Measurements from ENCODE around the gene MFAP3.
"Not testable (repeated sequence)": the region's sequence is repeated elsewhere in the genome, so short reads cannot be mapped to it uniquely, and the experiment has no call there.

MFAP3 gene

DNA sequence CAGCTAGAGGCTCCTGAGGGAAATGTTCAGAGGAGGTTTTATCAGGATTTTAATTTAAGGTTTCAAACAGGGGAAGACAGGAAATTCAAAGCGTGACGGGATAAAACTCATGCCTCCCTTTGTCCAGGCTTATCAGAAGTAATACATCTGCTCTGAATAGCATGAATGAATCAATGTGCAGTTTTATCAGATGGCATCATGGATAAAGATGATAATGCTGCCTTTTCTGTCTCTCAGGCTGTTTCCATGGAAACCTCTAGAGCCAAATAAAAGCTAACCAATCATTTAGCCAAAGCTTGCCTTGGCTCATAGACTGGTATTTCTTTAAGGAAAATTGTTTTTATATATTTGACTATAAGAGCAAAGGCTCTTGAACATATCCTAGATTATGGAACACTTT lies 16.4 kb downstream of the MFAP3 start:
- DNase-seq, result no peak

DNA sequence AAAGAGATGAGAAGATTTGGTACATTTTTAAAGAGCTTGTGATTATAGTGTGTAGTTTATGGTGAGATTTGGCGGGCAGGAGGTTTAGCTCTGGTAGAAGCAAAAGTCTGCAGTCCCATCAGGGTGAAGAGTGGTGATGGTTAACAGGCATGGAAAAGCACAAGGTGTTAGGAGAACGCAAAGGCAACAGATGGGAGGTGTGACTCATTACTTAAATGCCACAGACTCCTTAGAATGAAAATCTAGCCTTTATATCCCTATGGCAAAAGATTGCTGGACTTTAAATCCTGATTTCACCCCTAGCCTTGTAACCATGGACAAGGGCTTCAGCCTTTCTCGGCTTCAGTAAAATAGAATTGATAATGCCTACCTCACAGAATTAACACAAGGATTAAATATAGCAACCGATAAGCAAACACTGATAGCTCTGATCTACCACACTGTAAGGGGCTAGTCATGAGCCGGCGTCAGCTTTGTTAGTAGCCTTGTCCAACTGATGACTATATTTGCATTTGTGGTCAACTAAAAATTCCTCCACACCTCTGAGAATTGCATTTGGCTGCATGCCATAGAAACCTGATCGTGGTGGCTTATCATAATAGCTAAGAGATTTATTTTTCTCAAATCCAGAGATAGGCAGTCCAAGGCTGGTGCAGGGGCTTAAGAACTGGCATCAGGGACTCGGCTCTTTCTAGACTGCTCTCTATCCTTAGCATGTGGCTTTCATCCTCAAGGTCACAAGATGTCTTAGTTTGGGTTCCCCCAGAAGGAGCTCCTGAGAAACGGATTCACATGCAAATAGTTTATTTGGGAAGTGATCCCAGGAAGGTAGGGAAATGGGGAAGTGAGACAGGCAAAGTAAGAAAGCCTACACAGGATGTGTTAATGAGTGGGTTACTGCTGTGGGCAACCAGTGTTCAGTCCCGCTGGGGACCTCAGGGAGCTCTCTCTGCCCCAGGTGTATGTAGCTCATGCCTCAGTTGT lies 19.6 kb downstream of the MFAP3 start:
- no peak for DNase-seq

DNA sequence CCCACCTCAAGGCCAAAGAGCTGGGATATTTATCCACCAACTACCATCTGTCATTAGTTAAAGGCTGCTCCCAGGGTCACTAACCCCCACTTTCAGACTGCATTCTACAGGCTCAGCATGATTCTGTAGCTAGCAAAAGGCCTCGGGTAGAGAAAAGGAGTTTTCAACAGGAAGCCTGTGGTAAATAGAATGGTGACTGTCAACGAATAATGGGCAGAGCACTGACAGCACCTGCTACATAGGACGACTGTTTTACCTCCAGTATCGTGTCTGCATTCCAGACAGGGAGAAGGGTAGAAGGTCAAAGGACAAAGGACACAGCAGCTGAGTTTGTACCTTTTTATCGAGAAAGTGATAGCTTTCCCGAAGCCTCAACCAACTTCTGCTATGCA lies 20.3 kb downstream of the MFAP3 start:
- no peak for DNase-seq

DNA sequence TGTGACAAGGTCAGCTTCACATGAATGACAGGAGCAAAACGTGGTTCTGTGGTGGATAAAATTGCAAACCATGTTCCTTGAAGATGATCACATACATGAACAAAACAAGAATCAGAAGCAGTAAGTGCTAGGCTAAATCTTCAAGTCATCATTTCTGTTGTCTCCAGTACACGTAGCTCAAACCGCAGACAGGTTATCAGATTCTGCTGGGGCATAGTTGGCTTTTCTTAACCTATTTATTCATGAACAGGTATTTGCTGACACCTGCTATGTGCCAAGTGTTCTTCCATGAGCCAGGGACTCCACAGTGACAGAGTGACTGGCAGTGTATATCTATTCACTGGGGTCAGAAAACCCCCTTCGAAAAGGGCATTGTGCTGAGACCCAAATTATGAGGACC lies 20.8 kb downstream of the MFAP3 start:
- DNase-seq, result no peak

DNA sequence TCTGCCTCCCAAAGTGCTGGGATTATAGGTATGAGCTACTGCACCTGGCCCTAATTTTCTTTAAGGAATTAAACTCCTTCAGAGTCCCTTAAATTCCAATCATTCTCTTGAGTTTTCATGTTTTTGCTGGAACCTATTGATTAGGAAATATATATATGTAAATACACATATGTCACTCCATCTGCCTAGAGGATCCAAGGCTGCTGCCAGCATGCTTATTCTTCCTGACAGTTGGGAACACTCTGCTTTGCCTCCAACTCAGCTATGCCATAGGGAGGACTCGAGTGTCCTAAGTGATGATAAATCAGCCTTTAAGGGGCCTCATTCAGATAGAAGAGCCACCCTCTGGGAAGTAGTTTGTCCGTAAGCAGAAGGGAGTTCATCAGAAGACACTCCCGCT lies 21.8 kb downstream of the MFAP3 start:
- DNase-seq, result no peak

DNA sequence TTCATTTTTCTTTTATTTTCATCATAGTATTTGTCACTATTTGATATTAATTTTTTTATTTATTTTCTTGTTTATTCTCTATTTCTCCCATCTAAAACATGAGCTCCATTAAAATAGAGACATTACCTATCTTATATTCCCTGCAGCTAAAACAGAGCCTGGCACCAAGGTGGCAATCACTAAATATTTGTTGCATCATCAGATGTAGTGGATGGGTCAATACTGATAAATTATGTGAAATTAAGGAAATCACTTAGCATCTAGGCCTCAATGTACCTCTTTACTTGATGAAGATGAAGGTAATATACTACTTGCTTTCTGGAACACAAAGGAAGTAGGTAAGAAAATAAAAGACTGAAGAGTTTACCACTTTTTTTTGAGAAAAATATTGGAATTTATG lies 24.6 kb downstream of the MFAP3 start:
- DNase-seq, result no peak

DNA sequence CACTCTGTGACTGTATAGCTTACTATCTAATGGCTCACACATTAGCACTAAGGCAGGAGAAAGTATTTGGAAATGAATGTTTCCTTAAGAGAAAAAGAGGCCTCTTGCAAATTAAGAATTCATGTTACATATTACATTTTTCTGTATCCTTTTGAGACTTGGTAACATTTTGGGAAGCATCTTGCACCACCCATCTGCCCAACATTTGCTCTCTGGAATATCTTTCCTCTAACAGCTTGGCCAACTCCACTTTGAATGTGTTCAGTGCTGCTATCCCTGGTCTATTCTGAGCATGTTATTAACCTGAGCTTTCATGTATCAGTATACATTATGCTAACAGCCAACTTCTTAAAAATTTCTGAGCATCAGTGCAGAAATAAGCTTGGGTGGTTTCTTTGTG lies 27.2 kb downstream of the MFAP3 start:
- DNase-seq, result no peak

DNA sequence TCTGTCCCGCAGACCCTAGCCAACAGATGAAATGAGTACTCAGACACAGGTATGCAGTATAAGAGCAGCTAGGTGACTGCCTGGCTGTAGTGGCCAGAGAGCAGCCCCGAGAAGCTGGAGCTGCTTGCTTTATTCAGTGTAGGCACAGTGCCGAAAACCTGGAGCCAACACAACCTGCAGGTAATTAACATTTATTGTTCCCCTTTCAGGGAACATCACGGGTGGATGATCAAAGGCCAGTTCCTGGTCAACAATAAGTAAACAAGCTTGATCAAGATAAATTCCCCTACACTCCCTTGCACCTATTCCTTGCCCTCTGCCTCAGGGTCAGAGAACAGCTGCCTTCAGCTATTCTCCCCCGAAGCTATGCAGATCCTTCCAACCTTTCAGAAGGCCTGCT lies 31.1 kb downstream of the MFAP3 start:
- DNase-seq, result not testable (repeated sequence)

DNA sequence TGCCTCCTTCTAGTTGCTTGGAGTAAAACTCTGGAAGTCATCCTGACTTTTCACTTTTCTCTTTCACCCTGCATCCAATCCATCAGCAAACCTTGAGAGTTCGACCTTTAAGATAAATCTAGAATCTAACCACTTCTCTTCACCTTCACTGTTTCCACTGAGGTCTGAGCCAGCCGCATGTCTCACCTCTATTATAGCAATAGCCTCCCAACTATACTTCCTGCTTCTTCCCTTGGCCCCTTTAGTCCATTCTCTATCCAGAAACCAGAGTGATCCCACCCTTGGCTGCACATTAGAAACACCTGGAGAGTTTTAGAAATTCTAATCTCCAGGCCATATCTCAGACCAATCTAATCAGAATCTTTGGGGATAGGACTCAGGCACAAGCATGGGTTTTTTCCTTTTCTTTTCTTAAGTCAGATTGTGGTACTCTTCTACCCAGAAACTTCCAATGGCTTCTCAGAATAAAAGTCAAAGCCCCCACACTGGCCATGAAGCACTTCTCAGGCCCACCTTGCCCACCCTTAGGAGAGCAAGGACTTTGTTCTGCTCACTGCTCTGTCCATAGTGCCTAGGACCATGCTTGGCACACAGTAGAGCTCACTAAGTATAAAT lies 33.1 kb downstream of the MFAP3 start:
- DNase-seq, result no peak

DNA sequence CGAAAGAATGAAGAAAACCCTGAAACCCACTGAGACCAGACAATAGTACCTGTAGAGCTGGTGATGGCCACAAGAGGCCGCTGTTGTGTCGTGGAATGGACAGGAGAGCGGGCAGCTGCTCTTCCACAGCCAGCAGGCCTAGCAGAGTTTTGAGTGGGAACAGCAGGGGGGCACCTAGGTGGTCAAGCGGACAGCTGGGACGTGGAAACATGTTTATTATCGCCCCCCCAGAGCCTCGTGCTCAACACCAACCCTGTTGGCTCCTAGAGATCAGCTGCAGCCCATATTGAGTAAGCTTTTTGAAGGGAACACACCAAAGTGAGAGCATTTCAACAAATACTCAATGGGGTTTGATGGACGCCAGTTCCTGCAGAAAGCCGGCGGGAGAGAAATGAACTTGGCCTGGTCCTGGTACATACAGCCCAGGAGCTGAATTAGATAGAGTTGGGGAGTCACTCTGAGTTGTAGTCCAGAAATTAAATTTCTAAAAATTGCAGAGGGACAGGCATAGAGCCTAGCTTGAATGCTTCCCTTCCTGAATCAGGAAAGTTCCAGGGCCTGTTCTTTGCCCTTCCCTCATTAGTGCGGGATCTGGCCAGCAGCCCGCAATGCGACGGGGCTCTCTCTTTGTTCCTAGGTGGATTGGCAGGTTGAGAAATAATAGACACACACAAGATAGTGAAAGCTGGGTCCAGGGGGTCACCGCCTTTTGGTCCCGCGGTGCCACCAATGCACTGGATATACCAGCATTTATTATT lies 33.8 kb downstream of the MFAP3 start:
- peak; percentile 85 for DNase-seq

DNA sequence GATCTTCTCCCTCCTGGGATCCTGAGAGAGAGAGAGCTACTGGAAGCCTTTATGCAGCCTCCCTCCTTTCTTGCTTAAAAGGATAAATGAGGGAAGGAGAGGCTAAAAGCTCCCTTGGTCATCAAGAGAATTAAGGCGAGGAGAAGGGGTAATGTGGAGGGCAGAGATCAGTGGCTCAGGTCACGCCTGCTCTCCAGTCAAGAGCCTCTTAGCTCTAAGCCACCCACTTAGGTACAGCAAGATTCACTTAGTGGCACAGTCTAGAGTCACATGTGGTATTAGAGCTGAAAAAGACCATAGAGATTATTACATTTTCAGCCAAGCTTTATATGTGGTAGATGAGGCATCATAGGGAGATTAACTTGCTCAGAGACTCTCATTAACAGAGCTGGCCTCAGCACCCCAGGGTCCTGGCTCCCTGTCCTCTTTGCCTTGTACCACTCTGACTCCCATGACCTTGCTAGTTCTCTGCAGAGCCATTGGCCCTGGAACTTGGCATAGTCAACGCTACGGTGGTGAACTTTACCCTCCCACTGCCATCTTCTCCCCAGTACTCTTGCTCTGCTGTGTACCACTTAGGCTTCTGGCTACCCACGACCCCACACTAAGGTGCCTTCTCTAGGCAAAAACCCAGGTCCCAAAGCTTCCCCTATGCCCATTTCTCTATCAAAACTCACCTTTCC lies 37.6 kb downstream of the MFAP3 start:
- DNase-seq, result no peak

DNA sequence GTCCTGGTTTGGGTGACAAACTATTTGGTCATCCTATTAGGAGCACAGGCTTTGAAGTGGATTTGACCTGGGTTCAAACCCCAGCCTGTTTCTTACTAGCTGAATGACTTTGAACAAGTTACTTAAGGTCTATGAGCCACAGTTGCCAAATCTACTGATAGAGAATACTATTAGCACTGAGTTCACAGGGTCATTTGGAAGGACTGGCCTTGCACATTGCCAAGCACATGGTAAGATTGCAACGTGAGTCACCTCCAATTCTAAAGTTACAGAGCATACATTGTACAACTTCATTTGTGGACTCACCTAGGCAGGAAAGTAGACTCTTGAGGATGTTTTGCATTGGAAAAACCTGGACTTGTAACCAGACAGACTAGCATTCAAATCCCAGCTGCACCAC lies 38.9 kb downstream of the MFAP3 start:
- DNase-seq, result no peak

DNA sequence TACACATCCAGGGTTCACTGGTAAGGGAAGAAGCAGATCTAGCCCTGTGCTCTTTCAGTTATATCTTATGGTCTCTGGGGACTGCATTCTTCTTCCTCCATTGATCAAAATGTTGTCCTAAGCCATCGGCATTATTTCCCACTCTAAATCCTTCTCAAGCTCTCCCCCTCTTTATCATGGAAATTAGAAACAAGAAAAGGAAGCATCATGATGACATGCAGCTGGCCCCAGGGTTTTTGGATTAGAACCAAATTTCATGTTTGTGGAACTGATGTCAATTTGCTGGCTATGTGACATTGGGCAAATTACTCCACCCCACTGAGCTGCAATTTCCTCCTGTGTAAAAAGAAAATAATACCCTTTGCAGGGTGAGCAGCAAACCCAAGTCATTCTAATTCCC lies 39.5 kb downstream of the MFAP3 start:
- DNase-seq, result no peak

DNA sequence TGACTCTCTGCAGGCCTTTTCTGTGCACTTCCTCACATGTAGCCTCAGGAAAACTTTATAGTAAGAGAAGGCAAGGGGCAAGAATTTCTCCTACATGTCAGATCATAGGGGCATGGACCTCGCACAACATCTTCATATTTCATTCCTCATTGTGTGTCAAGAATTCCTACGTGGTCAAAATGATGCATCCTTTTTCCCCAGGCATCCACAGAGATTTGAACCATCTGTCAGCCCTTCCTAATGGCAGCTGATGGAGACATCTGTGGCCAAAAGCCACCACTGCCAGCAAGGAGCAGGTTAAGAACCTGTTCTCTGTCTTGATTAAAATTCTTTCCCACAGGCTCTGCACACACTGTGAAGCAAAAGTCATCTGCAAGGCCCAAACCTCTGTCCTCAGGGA lies 42.5 kb downstream of the MFAP3 start:
- DNase-seq, result no peak

DNA sequence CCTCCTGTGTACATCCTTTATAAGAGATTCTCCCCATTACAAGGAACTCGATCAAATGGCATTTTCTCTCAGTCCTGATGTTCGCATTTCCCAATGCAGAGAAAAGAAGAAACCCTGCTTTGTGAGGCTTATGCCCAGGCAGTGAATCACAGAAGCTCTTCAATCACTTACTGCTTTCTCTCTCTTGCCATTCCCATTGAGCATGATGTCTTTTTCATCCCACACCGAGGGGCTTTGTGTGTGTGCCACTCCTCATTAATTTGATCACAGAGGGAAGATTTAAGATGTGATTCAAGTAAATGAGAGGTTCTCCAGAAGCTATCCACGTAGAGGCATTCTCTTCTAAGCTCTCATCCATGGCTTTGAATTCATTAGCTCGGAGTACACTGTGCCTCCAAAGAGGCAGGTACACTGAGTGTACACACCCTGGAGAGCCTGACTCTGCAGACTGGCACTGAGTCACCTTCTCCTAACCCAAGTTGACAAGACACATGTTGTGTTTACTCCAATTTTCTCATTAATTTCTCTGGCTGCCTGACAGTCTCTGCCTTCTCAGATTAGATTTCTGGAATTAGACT lies 45.4 kb downstream of the MFAP3 start:
- no peak for DNase-seq

DNA sequence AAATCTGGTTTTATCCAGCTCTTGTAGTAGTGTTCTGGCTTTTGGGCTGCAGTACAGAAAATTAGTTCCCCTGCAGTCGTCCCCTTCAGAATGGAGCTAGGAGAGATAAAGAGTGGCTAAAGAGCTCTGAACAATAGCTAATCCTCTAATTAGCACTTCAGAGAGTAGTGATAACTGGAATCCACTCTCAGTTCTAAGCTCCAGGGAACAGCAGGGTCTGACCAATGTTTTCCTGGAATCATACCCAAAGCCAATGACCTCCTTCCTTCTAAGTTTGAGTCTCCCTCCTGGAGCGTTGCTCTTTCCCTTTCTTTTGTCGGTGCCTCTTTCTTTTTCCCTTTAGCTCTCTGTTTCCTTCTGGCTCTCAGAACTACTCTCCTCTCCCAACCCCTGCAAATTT lies 47.4 kb downstream of the MFAP3 start:
- no peak for DNase-seq

DNA sequence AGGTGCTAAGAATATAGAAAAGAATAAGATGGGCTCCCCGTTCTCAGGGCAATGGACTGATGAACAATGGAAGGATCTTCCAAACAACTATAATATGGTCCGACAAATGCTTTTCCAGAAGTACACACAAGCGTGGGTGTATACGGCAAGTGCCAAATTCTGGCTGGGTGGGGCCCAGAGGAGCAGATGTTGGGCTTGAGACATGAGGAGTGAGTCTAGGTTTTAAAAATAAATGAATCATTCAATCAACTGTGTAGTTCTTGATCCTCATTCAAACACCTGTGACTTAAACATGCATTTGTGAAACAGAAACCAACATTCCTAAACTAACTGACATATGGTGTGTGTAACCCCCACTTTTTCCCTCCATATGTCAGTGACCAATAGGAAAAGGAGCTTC lies 47.9 kb downstream of the MFAP3 start:
- no peak for DNase-seq

DNA sequence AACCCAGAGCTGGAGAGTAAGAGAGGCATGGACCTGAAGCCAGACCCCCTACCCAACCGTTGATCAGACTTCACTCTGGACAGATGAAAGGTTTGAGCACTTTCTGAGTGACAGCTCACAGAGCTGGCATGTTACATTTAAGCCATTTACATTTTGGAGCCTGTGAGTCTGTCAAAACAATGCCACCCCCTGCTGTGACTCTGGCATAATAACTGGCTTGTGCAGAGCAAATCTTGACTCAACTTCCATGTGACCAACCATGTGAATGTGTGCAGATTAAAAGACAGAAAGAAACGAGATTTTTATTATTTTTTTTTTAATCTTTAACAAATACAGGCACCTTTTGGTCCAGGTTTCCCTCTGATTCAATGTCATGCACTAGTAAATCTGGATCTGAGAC lies 48.5 kb downstream of the MFAP3 start:
- no peak for DNase-seq

DNA sequence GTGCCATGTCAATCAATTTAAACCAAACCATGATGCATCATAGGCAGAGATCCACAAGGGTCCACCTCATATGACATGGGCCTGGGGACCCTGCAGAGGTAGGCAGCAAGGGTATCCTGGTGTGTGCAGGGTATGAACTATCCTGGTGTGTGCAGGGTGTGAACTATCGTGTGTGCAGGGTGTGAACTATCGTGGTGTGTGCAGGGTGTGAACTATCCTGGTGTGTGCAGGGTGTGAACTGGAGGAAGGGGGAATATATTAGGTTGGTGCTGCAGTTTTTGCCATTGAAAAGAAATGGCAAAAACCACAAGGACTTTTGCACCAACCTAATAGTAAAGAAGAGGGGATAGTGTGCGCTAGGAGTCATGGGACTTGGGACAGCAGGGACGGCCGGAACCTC lies 50.0 kb downstream of the MFAP3 start:
- DNase-seq, result no peak

DNA sequence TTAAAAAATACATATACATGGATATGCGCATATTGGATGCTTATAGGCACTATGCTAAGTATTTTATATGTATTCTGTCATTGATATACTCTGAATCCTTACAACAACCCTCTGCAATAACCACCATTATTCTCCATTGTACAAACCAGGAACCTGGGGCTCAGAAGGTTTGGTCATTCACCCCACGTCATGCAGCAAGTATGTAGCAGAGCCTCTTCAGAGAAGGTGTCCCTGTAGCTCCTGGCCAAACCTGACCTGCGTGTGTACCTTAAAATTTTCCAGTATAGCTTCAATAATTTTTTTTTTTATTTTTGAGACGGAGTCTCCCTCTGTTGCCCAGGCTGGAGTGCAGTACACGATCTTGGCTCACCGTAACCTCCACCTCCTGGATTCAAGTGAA lies 51.9 kb downstream of the MFAP3 start:
- no peak for DNase-seq

DNA sequence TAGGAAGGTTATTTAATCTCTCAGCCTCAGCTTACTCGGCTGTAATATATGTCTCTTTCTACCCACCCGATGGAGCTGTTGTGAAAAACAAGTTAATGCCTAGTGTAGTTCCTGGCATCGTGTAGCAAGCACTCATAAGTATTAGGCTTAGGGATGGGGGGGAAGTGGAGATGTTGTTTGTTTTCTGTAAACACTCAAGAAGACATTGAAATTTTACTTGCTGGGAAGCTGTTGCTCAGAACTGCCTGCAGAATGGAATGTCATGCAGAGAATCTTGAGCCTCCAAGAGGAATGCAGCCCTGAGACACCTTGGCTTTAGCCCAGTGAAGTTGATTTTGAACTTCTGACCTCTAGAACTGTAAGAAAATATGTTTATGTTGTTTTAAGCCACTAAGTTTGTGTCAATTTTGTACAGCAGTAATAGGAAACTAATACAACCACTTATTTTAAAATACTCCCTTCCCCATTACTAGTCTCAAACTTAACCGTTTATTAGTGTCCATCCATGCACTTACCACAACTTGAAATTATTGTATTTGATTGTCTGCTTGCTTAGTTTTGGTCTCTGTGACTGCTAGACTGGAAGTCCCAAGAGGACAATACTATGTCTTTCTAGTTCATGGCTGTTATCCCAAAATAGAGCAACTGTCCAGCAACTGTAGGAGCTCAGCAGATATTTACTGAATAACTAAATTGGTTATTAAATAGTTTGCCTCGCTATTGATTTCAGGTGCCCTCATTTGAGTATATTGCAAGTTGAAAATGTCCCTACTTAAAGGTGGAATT lies 53.8 kb downstream of the MFAP3 start:
- DNase-seq, result no peak

DNA sequence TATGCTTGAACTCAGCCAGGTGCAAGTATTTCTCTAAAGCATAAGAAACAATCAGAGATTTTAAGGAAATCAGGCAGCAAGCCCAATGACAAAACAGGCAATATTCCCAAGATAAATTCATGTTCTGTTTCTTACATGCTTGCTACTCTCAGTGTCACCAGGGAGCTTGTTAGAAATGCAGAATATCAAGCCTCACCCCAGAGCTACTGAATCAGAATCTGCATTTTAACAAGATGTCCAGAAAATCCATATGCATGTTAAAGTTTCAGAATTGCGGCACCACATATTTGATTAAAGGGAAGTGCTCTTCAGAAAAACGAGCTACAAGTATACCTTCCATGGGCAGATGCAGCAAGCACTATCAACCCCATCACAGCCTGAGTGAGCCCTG lies 54.4 kb downstream of the MFAP3 start:
- no peak for DNase-seq

Data from stimulated activated CD4-positive, alpha-beta T cell treated with anti-CD3 and anti-CD28 coated beads, Interleukin-4, amount 100 ng/mL, for 1 hour (primary cell).